Non-pigmented ciliary epithelial cell (primary cell): ENCODE measurements around the gene SGMS1.
"Not testable (repeated sequence)": the region's sequence is repeated elsewhere in the genome, so short reads cannot be mapped to it uniquely, and the experiment has no call there.

Experiments
- DNase-seq: peaks from one replicate; pipeline ENCODE4 v3.0.0-alpha.2; 2010; ENCODE audit warnings: low read depth

The SGMS1 gene

DNA sequence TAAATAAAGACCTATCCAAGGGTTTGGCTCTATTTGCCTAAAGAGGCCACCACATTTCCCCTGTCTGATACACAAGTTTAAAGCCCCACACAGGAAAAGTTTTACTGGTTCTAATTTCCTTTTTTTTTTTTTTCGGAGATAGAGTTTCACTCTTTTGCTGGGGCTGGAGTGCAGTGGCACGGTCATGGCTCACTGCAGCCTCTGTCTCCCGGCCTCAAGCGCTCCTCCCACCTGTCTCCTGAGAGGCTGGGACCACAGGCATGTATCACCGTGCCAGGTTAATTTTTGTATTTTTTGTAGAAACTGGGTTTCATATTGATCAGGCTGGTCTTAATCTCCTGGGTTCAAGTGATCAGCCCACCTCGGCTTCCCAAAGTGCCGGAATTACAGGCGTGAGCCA is 319.1 kb downstream of the SGMS1 start:
- no peak for DNase-seq

DNA sequence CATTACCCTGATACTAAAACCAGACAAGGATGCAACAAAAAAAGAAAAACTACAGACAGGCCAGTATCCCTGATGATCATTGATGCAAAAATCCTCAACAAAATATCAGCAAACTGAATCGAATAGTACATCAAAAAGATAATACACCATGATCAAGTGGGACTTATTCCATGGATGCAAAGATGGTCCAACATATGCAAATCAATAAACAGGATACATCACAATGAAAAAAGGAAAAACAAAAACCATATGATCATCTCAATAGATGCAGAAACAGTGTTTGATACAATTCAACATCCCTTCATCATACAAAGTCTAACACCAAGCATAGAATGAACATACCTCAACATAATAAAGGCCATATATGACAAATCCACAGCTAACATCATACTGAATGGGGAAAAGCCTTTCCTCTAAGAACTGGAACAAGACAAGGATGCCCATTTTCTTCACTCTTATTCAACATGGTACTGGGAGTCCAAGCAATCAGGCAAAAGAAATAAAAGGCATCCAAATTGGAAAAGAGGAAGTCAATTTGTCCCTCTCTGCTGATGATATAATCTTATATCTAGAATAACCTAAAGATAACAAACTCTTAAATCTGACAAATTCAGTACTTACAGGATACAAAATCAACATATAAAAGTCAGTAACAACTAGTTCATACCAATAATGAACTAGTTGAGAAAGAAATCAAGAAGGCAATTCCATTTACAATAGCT is 323.6 kb downstream of the SGMS1 start:
- no peak for DNase-seq

DNA sequence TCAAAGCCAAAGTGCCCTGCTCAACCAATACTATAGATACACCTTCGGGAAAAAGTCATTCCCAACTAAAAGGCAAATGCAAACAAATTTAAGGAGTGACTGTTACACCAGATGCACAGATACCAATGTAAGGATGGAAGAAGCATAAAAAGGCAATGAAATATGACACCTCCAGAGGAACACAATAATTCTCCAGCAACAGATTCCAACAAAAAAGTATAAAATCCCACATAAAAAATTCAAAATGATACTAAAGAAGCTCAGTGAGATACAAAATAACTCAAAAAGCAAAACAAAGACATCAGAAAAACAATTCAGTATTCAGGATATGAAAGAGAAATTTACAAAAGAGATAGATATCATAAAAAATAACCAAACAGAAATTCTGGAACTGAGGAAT is 328.4 kb downstream of the SGMS1 start:
- DNase-seq, result no peak

DNA sequence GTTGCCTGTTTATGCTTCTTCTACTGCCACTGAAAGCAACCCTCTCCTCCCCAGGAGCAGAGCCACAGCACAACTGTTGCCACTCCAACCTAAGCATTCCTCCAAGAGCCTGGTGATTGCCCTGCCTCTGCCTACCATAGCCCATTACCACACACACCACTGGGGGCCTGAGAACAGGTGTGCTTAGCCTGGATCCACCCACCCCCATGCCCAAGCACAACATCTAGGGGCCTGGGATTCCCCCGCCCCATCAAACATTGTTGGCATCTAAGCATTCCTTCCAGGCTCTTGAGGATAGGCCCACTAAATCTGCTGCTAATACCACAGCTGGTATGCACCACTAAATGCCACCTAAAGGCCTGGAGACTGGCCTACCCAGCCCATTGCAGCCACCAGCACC is 329.2 kb downstream of the SGMS1 start:
- no peak for DNase-seq

DNA sequence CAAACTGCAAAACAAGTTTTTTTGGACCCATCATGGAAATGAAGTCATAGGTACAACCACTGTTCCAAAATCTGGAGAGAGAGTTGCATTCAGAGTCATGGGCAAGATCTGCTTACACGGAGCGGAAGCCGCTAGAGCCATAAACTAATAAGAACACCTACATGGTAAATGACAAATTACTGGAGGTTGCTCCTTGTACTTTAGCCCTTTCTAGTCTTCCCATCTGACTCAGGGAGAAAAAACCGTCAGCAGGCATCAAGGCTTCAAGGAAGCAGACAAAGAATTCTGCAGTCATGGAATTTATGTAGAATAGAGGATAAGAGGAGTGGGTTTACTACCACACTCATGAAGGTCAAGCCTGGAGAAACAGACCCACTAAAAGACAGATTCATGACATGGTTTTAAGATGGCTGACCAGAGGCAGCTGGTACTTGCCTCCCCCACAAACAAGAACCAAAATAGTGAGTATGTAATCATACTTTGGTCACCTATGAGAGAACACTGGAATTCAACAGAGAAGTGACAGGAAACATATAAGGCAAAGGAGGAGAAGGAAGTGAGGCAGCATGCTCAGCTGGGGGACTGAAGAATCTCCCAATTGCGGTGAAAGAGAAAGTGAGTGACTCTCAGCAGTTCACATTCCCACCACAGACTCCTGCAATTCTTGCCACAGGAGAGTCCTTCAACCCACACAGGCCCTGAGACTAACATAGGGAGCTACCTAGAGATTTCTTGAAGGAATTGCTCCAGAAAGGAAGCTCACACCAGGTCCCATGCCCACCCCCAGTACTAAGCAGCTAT is 330.0 kb downstream of the SGMS1 start:
- no peak for DNase-seq

DNA sequence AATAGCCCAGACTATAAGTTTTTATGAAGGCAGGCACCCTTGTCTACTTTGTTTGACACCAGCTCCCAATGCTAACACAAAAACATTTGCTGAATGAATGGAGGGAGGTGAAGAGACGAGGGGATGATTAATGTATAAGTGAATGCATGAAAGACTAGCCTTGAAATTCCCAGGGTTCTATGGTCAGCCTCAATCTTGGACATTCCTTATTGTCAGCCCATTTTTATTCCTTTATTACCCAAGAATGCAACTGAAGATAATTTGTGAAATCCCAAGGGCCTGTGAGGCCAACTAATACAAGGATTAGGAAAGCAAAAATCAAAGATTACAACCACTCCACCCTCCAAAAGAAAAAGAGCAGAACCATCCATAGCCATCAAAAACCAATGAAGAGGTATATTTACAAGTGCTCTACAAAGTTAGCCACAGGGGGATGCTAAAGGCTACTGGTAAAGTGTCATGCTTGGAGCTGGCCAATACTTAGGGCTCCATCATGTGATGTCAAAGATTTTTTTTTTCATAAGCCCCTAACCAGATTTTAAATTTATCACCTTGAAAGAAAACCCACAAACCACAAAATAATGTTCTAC is 332.4 kb downstream of the SGMS1 start:
- DNase-seq, result no peak

DNA sequence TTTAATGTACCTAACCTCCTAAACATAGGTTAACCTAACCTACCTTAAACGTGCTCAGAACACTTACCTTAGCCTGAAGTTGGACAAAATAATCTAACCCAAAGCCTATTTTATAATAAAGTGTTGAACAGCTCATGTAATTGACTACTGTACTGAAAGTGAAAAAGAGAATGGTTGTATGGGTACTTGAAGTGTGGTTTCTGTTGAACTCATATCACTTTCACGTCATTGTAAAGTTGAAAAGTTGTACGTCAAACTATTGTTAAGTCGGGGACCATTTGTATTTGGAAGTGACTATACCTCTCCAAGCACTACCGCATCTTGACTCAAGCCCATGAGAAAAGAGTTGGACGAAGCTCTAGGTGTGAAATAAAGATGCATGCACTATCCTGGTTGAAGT is 334.6 kb downstream of the SGMS1 start:
- no peak for DNase-seq

DNA sequence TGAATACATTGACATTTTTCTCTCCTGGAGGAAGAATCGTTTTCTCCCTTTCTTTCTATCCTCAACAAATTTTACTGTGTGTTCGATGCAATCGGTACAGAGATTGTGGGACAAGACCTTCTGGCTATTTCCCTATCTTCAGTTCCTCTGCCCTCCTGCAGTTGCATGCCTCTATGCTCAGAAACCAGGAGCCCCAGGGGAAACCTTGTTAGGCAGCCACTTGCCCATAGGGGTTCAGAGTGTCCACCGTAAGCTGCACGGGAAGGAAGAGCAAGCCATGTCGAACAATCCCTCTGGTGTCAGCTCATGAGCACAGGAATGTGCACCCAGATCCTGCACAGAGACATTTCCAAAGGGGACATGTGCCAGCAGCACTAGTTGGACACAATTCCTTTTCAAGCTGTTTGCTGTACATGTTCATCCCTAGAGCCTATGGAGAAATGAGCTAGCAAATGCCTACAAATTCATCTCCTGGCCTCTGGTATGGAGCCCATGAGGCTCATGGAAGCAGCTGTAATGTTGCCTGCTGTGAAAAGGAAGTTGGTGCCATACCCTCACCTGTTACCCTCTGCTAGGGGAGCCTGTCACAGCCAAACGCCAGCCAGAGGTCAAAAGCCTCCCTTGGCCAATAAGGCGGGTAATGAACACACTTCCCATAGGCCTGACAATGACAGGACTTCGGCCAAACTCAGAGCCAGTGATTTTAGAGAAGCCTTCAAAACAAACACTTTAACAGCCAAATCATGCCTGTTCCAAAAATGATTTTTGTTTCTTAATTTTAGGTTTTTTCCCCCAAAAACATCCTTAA is 336.6 kb downstream of the SGMS1 start:
- no peak for DNase-seq

DNA sequence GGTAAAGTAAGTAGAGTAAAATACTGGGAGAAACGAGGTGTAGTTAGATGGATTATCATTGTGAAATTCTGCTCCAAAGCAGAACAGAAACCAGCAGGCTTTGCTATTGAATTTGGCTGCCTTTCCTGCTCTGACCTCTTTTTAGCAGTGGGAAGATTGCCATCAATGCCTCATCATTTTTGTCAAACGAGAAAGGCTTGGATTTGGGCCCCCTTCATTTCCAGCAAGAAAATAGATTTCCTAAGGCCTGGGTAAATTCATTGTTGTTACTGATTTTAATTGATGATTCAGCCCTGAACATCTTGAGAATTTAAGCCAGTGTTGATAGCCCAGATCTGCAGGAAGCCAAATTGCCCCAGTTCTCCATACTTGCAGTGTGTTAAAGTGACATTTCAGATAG is 337.2 kb downstream of the SGMS1 start:
- no peak for DNase-seq

DNA sequence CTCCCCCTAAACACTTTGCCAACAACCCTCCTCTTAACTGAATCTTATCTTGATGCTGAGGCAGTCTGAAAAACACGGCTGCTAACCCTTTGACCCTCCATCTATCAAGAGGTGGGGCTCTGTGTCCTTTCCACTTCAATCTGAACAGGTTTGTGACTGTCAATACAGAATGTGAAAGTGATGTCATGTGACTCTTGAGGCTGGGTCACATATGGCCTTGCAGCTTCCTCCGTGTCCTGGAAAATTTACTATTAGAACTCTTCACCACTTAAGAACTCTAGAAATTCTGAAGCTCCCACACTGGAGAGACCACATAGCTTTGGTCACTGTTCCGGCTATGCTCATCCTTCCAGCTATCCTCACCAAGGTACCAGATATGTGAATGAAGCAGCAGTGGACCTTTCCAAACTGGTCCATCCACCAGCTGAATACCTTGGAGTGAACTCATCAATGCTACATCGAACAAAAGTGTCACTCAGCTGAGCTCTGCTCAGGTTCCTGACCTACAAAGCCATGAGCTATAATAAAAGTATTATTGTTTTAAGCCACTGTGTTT is 341.7 kb downstream of the SGMS1 start:
- DNase-seq, result no peak

DNA sequence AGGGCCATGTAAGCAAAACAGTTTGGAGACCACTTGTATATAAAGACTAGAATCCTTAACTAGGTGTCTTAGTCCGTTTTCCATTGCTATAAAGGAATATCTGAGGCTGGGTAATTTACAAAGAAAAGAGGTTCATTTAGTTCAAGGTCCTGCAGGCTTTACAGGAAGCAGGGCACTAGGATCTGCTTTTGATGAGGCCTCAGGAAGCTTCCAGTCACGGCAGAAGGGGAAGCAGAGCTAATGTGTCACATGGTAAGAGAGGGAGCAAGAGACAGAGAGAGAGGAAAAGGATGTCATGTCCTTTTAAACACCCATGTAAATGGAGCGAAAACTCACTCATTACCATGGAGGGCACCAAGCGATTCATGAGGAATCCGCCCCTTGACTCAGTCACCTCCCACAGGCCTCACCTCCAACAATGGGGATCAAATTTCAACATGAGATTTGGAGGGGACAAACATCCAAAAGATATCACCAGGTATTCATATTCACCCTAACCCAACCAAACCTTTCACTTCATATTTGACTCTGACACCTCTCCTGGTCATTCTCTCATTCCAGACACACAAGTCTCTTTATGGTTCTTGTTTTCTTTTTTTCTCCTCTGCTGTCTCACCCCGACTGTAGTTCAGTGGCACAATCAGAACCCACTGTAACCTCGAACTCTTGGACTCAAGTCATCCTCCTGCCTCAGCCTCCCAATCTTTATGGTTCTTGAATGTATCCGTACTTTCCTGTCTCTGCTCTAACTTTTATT is 342.4 kb downstream of the SGMS1 start:
- no peak for DNase-seq

DNA sequence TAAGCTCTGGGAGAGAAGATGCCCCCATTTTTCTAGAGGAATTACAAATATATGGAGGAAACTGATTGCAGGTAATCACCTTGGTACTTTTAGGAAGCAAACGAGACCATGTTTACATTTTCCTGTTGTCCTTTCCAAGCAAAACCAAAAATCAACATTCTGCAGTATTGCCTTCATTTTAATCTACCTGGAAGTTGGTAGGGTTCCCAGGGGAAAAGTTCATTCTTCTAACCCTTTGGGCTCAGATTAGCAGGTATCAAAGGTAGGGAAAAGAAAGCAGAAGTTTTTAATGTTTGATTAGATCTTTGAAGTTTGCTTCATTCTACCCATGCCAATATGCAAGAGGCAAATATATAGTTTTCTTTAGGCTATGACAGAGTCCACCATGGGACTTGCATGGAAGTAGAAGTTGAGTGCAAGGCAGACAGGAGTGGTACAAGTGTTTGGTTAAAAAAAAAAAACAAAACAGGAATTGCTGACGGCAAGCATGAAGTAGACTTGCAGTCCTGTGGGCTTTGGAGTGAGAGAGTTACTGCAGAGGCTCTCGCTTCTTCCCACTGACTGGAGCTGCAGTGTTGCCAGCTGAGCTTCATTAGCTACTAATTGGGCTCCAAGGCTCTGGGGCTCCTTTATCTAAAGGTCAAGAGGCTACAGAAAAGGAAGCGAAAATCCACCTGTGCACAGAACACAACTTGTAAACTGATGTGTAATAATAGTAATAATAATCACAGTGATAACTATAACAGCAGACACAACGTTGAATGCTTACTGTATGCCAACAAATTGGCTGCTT is 343.5 kb downstream of the SGMS1 start:
- no peak for DNase-seq

DNA sequence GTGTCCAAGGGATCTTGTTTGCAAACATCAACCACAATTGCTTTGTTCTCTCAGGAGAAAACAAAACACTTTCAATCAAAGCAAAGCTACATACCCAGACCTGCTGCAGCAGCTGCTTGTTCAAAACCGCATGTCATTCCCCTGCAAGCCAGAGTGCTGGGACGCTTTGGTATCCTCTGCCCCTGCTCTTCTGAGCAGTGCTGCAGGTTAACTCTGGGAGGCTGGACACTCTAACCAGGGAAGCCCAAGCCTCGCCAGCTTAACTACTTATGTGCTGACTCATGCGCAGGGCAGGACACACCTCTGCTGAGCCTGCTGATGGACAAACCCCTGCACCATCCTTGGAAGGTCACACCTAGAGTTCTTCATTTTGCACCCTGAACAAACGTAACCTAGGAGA is 344.3 kb downstream of the SGMS1 start:
- DNase-seq, result no peak

DNA sequence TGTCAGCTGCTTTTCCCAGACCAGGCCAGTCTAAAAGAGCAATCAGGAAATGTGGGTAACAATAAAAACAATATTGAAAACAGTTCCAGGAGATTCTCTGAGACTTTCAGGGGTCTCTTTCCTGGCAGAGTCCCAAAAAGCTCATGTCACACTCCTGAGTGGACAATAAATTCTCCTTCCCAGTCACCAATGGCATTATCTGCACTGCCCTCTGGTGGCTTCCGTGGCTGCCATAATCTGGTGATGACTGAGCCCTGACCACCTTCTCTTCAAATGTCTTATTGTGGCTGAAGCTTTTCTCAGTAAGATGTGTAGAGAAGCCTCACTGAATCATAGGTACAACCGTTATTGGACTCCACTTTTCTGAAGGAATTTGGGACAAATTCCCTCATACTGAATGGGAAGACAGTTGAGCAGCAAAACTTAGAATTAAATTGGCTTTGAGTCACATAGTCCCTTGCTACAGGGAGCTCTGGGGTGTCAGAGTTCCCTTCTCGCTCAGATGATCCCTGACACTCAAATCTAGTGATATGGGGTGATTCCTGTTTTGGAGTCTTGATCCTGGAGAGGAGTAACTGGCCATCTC is 348.0 kb downstream of the SGMS1 start:
- DNase-seq, result no peak

DNA sequence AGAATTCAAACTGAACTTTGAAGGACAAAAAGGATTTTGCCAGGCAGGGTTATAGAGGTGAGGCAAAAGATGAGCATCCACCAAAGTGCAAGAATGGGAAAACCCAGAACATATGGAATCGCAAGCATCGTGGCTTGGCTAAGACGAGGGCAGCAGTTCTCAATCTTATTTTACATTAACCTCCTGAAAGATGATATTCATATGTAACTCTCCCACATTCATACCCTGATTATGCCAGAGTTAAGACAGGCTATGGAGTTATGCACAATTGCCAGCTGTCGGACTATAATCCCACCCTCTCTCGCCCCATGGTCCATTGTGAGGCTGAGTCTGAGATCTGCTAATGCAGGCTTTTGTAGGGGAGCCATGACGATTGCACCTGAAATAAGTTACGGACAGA is 351.2 kb downstream of the SGMS1 start:
- no peak for DNase-seq

DNA sequence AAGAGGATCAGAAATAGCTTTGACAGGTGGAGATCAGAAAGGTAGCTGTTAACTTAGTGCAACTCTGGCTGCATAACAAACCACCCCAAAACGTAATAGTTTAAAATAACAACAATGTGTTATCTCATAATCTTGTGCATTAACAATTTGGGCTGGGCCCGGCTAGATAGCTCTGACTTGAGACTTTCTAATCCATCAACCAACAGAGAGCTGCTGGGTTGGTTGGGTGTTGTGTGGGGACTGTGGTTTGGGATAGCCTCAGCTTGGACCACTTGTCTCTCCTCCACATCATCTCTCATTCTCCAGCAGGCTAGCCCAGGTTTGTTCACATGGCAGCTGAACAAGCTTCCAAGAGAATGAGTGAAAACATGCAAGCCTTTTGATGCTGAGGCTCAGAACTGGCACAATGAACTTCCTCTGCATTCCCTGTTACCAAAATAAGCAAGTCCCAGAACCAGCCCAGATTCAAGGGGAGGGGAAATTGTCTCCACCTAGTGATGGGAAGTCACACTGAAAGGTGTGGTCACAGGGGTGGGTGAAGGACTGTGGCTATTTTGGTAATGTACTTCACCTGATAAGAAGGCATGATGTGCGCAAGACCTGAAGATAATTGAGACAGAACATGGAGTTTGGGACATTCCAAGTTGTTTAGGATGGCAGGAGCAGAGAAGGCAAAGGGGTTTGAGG is 352.0 kb downstream of the SGMS1 start:
- DNase-seq, result no peak

DNA sequence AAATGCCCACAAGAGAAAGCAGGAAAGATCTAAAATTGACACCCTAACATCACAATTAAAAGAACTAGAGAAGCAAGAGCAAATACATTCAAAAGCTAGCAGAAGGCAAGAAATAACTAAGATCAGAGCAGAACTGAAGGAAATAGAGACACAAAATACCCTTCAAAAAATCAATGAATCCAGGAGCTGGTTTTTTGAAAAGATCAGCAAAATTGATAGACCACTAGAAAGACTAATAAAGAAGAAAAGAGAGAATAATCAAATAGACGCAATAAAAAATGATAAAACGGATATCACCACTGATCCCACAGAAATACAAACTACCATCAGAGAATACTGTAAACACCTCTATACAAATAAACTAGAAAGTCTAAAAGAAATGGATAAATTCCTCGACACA is 355.9 kb downstream of the SGMS1 start:
- not testable (repeated sequence) for DNase-seq

DNA sequence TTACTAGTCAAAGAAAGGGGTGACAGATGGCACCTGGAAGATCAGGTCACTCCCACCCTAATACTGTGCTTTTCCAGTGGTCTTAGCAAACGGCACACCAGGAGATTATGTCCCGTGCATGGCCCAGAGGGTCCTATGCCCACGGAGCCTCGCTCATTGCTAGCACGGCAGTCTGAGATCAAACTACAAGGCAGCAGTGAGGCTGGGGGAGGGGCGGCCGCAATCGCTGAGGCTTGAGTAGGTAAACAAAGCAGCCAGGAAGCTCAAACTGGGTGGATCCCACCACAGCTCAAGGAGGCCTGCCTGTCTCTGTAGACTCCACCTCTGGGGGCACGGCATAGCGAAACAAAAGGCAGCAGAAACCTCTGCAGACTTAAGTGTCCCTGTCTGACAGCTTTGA is 361.1 kb downstream of the SGMS1 start:
- DNase-seq, result not testable (repeated sequence)

DNA sequence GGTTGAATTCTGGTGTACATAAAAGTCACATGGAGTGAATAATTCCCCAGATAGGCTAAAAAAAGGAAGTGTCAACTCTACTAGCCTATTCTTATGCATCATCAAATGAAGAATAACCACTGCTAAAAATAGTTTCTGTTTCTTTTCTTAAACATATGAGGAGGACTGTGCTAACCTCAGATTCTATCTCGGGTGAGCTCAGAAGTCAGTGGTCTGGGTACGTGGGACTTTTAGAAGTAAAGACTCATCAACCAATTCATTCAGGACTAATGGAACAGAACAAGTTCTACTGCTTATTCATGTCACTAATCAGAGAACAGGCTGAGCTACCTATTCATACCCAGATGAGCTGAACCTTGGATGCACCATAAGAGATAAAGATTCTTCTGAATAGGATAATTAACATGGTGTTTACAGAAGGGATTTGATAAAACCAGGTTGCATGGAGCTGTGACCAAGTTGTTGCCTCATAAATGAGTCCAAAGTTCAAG is 362.9 kb downstream of the SGMS1 start:
- peak; percentile 8 for DNase-seq
